CD4-positive, alpha-beta T cell (primary cell): ENCODE measurements around the gene NFIA. TPM values are rescaled to one million over a fixed set of nuclear protein-coding genes. Genes with fewer than 3 reads are reported as not detected.

ENCODE experiments used
- ATAC-seq: fragments of 200-7000 bp; cut with Tn5 transposase; one replicate; pipeline ENCODE4 v1.10.0; 2022; ENCODE audit warnings: mild to moderate bottlenecking; ENCODE audit not compliant: poor library complexity
- CTCF ChIA-PET: fragments of 350-600 bp; sonication (Branson Sonifier 250); formaldehyde crosslinking; loops from one replicate; lab custom pipeline; 2021; ENCODE audit warnings: antibody characterized with exemption, inconsistent platforms; lab: Charles Lee
- POLR2A ChIA-PET: fragments of 350-600 bp; sonication (Branson Sonifier 250); formaldehyde crosslinking; loops from one replicate; lab custom pipeline; 2021; ENCODE audit warnings: antibody characterized with exemption, inconsistent platforms; lab: Charles Lee
- DNase-seq, 14 experiments: peaks; one replicate each; pipeline ENCODE4 v3.0.0-alpha.2; 2013 to 2020; ENCODE audit warnings: mixed read lengths in 2 of 14
- H3K27ac ChIP-seq, 2 donors: one replicate each; pipeline versions ENCODE4 v1.5.1 to v1.7.0; 2013; ENCODE audit warnings: low read length in 2 of 2, low read depth in 1 of 2, mild to moderate bottlenecking in 1 of 2
- H3K27me3 ChIP-seq, 2 experiments: 1 replicate in 1 of 2; 2 replicates in 1 of 2; pipeline versions ENCODE4 v1.6.1 to v1.7.0; 2013; ENCODE audit warnings: low read length in 2 of 2, control low read depth in 1 of 2, mild to moderate bottlenecking in 1 of 2, moderate library complexity in 1 of 2; ENCODE audit not compliant: insufficient read depth in 2 of 2, control insufficient read depth in 1 of 2
- H3K36me3 ChIP-seq: one replicate; pipeline ENCODE4 v1.6.1; 2013; ENCODE audit warnings: low read length, control low read depth; ENCODE audit not compliant: insufficient read depth
- H3K4me1 ChIP-seq: one replicate; pipeline ENCODE4 v1.6.1; 2013; ENCODE audit warnings: low read length, control low read depth; ENCODE audit not compliant: insufficient read depth
- H3K4me3 ChIP-seq: one replicate; pipeline ENCODE4 v1.5.1; 2013; ENCODE audit warnings: mild to moderate bottlenecking, low read length, moderate library complexity
- H3K9me3 ChIP-seq, 2 experiments: 1 replicate in 1 of 2; 2 replicates in 1 of 2; pipeline versions ENCODE4 v1.6.1 to v1.7.0; 2013; ENCODE audit warnings: low read length in 2 of 2, mild to moderate bottlenecking in 2 of 2, control low read depth in 1 of 2, moderate library complexity in 1 of 2; ENCODE audit not compliant: control insufficient read depth in 1 of 2, insufficient read depth in 1 of 2
- H3K27ac Mint-ChIP-seq: one replicate; pipeline ENCODE4 v1.8.0; 2020; ENCODE audit warnings: mixed read lengths
- H3K27me3 Mint-ChIP-seq: one replicate; pipeline ENCODE4 v1.8.0; 2021; ENCODE audit warnings: mixed read lengths
- H3K36me3 Mint-ChIP-seq: one replicate; pipeline ENCODE4 v1.8.0; 2021; ENCODE audit warnings: low read depth, mixed read lengths
- H3K4me1 Mint-ChIP-seq: one replicate; pipeline ENCODE4 v1.8.0; 2021; ENCODE audit warnings: low read depth, mixed read lengths
- H3K4me3 Mint-ChIP-seq: one replicate; pipeline ENCODE4 v1.8.0; 2020; ENCODE audit warnings: mild to moderate bottlenecking, mixed read lengths
- H3K9me3 Mint-ChIP-seq: one replicate; pipeline ENCODE4 v1.8.0; 2020; ENCODE audit warnings: mixed read lengths
- CTCF ChIP-seq: fragments of 200-600 bp; IDR thresholded peaks from one replicate; pipeline ENCODE4 v1.8.0; 2022; ENCODE audit warnings: antibody characterized with exemption, mild to moderate bottlenecking
- intact Hi-C, 2 experiments: fragments of 100-400 bp; cut with DNase I in 1 of 2; cut with micrococcal nuclease in 1 of 2; formaldehyde crosslinking; loops; one replicate each; pipeline versions ENCODE4 v1.15.1 to v1.9.0; 2023 to 2025; cut with DNase I, micrococcal nuclease
- total RNA-seq, 174 experiments: library from RNA in 2 of 174; stranded (reverse) in 2 of 174; gene quantifications; one replicate each; pipeline ENCODE4 v1.2.3 and lab custom pipeline; 2021 to 2026

The NFIA gene
- total RNA-seq, 2 experiments from 2014 or later = 4.8 to 5.9 TPM

GRCh38 chr1:61260171-61260570 lies 177.8 kb downstream of the NFIA start:
- peaks cover 5% of the 10 kb centered on the region for H3K4me1 Mint-ChIP-seq
- no peaks in the 10 kb centered on the region for H3K27me3 ChIP-seq
- ChIA-PET CTCF (no interaction called here), POLR2A (no interaction called here)
- DNase-seq = no peak
- H3K27ac ChIP-seq = no peak overlapping the region
- no peaks in the 10 kb centered on the region for H3K9me3 Mint-ChIP-seq
- H3K36me3 ChIP-seq = no peaks in the 10 kb centered on the region
- no peaks in the 10 kb centered on the region for H3K36me3 Mint-ChIP-seq
- no peaks in the 10 kb centered on the region for H3K4me1 ChIP-seq
- no peak for ATAC-seq
- no peaks in the 10 kb centered on the region for H3K9me3 ChIP-seq
- no peak overlapping the region for H3K27ac Mint-ChIP-seq
- TF ChIP-seq CTCF = no peak
- no peaks in the 10 kb centered on the region for H3K27me3 Mint-ChIP-seq
- intact Hi-C loops = no loop called here
- no peak overlapping the region for H3K4me3 ChIP-seq
- H3K4me3 Mint-ChIP-seq = no peak overlapping the region

- H3K4me1 Mint-ChIP-seq = no peaks in the 10 kb centered on the region
- no peak overlapping the region for H3K27ac Mint-ChIP-seq
- intact Hi-C loops = no loop called here
- H3K9me3 ChIP-seq = no peaks in the 10 kb centered on the region
- H3K36me3 Mint-ChIP-seq = no peaks in the 10 kb centered on the region
- H3K27me3 ChIP-seq = no peaks in the 10 kb centered on the region
- no peak overlapping the region for H3K4me3 ChIP-seq
- no peak for TF ChIP-seq CTCF
- POLR2A ChIA-PET = no interaction called here
- ATAC-seq = no peak
- no peaks in the 10 kb centered on the region for H3K9me3 Mint-ChIP-seq
- no peaks in the 10 kb centered on the region for H3K4me1 ChIP-seq
- H3K27me3 Mint-ChIP-seq = no peaks in the 10 kb centered on the region
- CTCF ChIA-PET = no interaction called here
- no peaks in the 10 kb centered on the region for H3K36me3 ChIP-seq
- no peak overlapping the region for H3K27ac ChIP-seq
- H3K4me3 Mint-ChIP-seq = no peak overlapping the region
- no peak for DNase-seq
Observed at GRCh38 chr1:61261595-61261994, 179.2 kb downstream of the NFIA start.

- intact Hi-C loops = no loop called here
- ATAC-seq (no peak), DNase-seq (no peak)
- H3K4me3 ChIP-seq = no peak overlapping the region
- no peaks in the 10 kb centered on the region for H3K4me1 ChIP-seq
- no peak overlapping the region for H3K27ac Mint-ChIP-seq
- no peak for TF ChIP-seq CTCF
- H3K4me3 Mint-ChIP-seq = no peak overlapping the region
- ChIA-PET POLR2A (no interaction called here), CTCF (interaction anchor here (0.7 to 0.9 kb wide), 3 partner anchors 13 to 158 kb away, joined by 3 read pairs; no protein-coding TSS in a partner anchor)
- no peak overlapping the region for H3K27ac ChIP-seq
- no peaks in the 10 kb centered on the region for H3K36me3 ChIP-seq
- H3K27me3 Mint-ChIP-seq = no peaks in the 10 kb centered on the region
- no peaks in the 10 kb centered on the region for H3K36me3 Mint-ChIP-seq
- no peaks in the 10 kb centered on the region for H3K9me3 ChIP-seq
- no peaks in the 10 kb centered on the region for H3K9me3 Mint-ChIP-seq
- no peaks in the 10 kb centered on the region for H3K4me1 Mint-ChIP-seq
- H3K27me3 ChIP-seq = no peaks in the 10 kb centered on the region
Observed at GRCh38 chr1:61263905-61264824, 181.8 kb downstream of the NFIA start.
